Liver (tissue), 3 donors: ENCODE data around the gene LCN12.

ENCODE experiments used
- CTCF ChIP-seq: fragments of 150-350 bp; IDR thresholded peaks from 2 replicates; pipeline ENCODE4 v1.5.1; 2017; ENCODE audit warnings: improper control_type of control experiment, low read depth, low read length; ENCODE audit not compliant: missing input control
- EGR1 ChIP-seq, 2 donors: IDR thresholded peaks; 2 replicates each; pipeline ENCODE4 v1.6.1; 2016 to 2018; ENCODE audit warnings: antibody characterized with exemption in 2 of 2, low read depth in 2 of 2
- GABPA ChIP-seq, 2 donors: IDR thresholded peaks in 1 of 2; conservative IDR thresholded peaks in 1 of 2; 2 replicates each; pipeline ENCODE4 v1.6.1; 2016; ENCODE audit warnings: antibody characterized with exemption in 2 of 2, mild to moderate bottlenecking in 1 of 2, moderate library complexity in 1 of 2
- HNF4A ChIP-seq, 2 donors: conservative IDR thresholded peaks; 2 replicates each; pipeline ENCODE4 v1.6.1; 2016; ENCODE audit warnings: antibody characterized with exemption in 2 of 2, mild to moderate bottlenecking in 2 of 2
- JUND ChIP-seq, 2 donors: IDR thresholded peaks; 2 replicates each; pipeline ENCODE4 v1.6.1; 2016; ENCODE audit warnings: antibody characterized with exemption in 2 of 2
- SP1 ChIP-seq: IDR thresholded peaks from 2 replicates; pipeline ENCODE4 v1.6.1; 2018; ENCODE audit warnings: antibody characterized with exemption, mild to moderate bottlenecking
- TAF1 ChIP-seq: conservative IDR thresholded peaks from 2 replicates; pipeline ENCODE4 v1.6.1; 2016; ENCODE audit warnings: antibody characterized with exemption, mild to moderate bottlenecking
- YY1 ChIP-seq: IDR thresholded peaks from 2 replicates; pipeline ENCODE4 v1.6.1; 2016; ENCODE audit warnings: antibody characterized with exemption, mild to moderate bottlenecking
- TF ChIP-seq, protein P1 (sequence below): IDR thresholded peaks from 2 replicates; pipeline ENCODE4 v1.6.1; 2016; ENCODE audit warnings: antibody characterized with exemption
- TF ChIP-seq, protein P2 (sequence below): IDR thresholded peaks from 2 replicates; pipeline ENCODE4 v1.6.1; 2016; ENCODE audit warnings: antibody characterized with exemption
- TF ChIP-seq, protein P3 (sequence below): IDR thresholded peaks from 2 replicates; pipeline ENCODE4 v1.6.1; 2016; ENCODE audit warnings: antibody characterized with exemption, mild to moderate bottlenecking
- donor health status: healthy.
- donor health status: healthy.

GRCh38 chr9:136977223-136977622, 25.1 kb downstream of the LCN12 start, which contains the start of gene PTGDS:
- TF ChIP-seq HNF4A (conservative IDR thresholded peaks at IDR 0.05): no peak
- no peak for TF ChIP-seq CTCF
- no peak for TF ChIP-seq JUND (IDR thresholded peaks at IDR 0.05)
- TF ChIP-seq, protein P1, sequence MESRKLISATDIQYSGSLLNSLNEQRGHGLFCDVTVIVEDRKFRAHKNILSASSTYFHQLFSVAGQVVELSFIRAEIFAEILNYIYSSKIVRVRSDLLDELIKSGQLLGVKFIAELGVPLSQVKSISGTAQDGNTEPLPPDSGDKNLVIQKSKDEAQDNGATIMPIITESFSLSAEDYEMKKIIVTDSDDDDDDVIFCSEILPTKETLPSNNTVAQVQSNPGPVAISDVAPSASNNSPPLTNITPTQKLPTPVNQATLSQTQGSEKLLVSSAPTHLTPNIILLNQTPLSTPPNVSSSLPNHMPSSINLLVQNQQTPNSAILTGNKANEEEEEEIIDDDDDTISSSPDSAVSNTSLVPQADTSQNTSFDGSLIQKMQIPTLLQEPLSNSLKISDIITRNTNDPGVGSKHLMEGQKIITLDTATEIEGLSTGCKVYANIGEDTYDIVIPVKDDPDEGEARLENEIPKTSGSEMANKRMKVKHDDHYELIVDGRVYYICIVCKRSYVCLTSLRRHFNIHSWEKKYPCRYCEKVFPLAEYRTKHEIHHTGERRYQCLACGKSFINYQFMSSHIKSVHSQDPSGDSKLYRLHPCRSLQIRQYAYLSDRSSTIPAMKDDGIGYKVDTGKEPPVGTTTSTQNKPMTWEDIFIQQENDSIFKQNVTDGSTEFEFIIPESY: no peak
- no peak for TF ChIP-seq EGR1 (IDR thresholded peaks at IDR 0.05; ENCODE audit: low read depth in 2 of 2)
- TF ChIP-seq, protein P2, sequence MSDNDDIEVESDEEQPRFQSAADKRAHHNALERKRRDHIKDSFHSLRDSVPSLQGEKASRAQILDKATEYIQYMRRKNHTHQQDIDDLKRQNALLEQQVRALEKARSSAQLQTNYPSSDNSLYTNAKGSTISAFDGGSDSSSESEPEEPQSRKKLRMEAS: no peak
- no peak for TF ChIP-seq GABPA (IDR thresholded peaks at IDR 0.05 in 1 of 2, conservative IDR thresholded peaks at IDR 0.05 in 1 of 2)
- TF ChIP-seq, protein P3, sequence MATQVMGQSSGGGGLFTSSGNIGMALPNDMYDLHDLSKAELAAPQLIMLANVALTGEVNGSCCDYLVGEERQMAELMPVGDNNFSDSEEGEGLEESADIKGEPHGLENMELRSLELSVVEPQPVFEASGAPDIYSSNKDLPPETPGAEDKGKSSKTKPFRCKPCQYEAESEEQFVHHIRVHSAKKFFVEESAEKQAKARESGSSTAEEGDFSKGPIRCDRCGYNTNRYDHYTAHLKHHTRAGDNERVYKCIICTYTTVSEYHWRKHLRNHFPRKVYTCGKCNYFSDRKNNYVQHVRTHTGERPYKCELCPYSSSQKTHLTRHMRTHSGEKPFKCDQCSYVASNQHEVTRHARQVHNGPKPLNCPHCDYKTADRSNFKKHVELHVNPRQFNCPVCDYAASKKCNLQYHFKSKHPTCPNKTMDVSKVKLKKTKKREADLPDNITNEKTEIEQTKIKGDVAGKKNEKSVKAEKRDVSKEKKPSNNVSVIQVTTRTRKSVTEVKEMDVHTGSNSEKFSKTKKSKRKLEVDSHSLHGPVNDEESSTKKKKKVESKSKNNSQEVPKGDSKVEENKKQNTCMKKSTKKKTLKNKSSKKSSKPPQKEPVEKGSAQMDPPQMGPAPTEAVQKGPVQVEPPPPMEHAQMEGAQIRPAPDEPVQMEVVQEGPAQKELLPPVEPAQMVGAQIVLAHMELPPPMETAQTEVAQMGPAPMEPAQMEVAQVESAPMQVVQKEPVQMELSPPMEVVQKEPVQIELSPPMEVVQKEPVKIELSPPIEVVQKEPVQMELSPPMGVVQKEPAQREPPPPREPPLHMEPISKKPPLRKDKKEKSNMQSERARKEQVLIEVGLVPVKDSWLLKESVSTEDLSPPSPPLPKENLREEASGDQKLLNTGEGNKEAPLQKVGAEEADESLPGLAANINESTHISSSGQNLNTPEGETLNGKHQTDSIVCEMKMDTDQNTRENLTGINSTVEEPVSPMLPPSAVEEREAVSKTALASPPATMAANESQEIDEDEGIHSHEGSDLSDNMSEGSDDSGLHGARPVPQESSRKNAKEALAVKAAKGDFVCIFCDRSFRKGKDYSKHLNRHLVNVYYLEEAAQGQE: no peak
- no peak for TF ChIP-seq YY1
- TF ChIP-seq TAF1: no peak
- no peak for TF ChIP-seq SP1
